K562 (cell line): ENCODE measurements around the gene HOXA1. TPM values are rescaled to one million over a fixed set of nuclear protein-coding genes. Genes with fewer than 3 reads are reported as not detected.

ENCODE experiments used
- ATAC-seq: fragments of 200-7000 bp; cut with Tn5 transposase; 3 replicates; pipeline ENCODE4 v1.9.1; 2020; ENCODE audit warnings: moderate library complexity
- BruUV-seq: library from RNA; stranded (reverse); fragments of 400-500 nt; replicated peaks from 2 replicates; lab custom pipeline; 2021; lab: Mats Ljungman, UMichigan
- CTCF ChIA-PET: fragments of 300-600 bp; formaldehyde crosslinking; extraction: SDS; loops from one replicate; lab custom pipeline; 2021; ENCODE audit warnings: low intra/inter-chr PET ratio; lab: Yijun Ruan, JAX
- POLR2A ChIA-PET: fragments of 300-600, 350-650 bp; sonication (Branson Sonifier 250); formaldehyde crosslinking; extraction: SDS; loops from one replicate; lab custom pipeline; 2021; ENCODE audit warnings: antibody characterized with exemption, inconsistent platforms; lab: Yijun Ruan, JAX
- DNase-seq, 4 experiments: peaks; one replicate each; pipeline versions ENCODE4 v3.0.0 to v3.0.0-alpha.2; 2011 to 2018; ENCODE audit warnings: low spot score in 3 of 4, mixed read lengths in 3 of 4; ENCODE audit errors: extremely low read depth in 1 of 4
- FAIRE-seq: peaks from 2 replicates; lab custom pipeline; 2011; peaks lifted over from hg19 to GRCh38; lab: Jason Lieb, UNC
- H2AFZ ChIP-seq: 2 replicates; pipeline ENCODE4 v1.6.0; 2011; ENCODE audit warnings: low read depth, low read length, control low read depth, inconsistent platforms
- H3K27ac ChIP-seq: fragments of 200-600 bp; 3 replicates; pipeline ENCODE4 v1.8.0; 2011; ENCODE audit warnings: low read depth, mild to moderate bottlenecking, control low read depth, inconsistent platforms, low read length, moderate library complexity, mixed read lengths; ENCODE audit errors: extremely low read depth
- H3K27me3 ChIP-seq, 2 experiments: fragments of 300-600 bp in 1 of 2; 2 replicates in 1 of 2; 3 replicates in 1 of 2; pipeline versions ENCODE4 v1.6.0 to v1.8.0; 2011; ENCODE audit warnings: inconsistent platforms in 2 of 2, low read length in 2 of 2, mild to moderate bottlenecking in 1 of 2, mixed read lengths in 1 of 2, moderate library complexity in 1 of 2; ENCODE audit not compliant: control insufficient read depth in 2 of 2, insufficient read depth in 2 of 2
- H3K36me3 ChIP-seq: fragments of 300-600 bp; 3 replicates; pipeline ENCODE4 v1.8.0; 2011; ENCODE audit warnings: mild to moderate bottlenecking, low read length, inconsistent platforms; ENCODE audit not compliant: control insufficient read depth, insufficient read depth
- H3K4me1 ChIP-seq, 2 experiments: fragments of 200-600 bp in 1 of 2; replicated peaks in 1 of 2; 2 replicates in 1 of 2; 3 replicates in 1 of 2; pipeline versions ENCODE4 v1.5.1 to v1.8.0; 2011; ENCODE audit warnings: inconsistent platforms in 2 of 2, low read length in 2 of 2, mild to moderate bottlenecking in 1 of 2, mixed read lengths in 1 of 2, moderate library complexity in 1 of 2; ENCODE audit not compliant: control insufficient read depth in 2 of 2, insufficient read depth in 2 of 2
- H3K4me2 ChIP-seq: 2 replicates; pipeline ENCODE4 v1.6.1; 2011; ENCODE audit warnings: low read length, control low read depth, inconsistent platforms, mixed read lengths; ENCODE audit not compliant: insufficient read depth
- H3K4me3 ChIP-seq: fragments of 200-600 bp; sonication (generic), shearing (Covaris generic); 2 replicates; pipeline ENCODE4 v1.5.1; 2016; ENCODE audit warnings: control low read depth, inconsistent platforms
- H3K79me2 ChIP-seq: fragments of 200-600 bp; 3 replicates; pipeline ENCODE4 v1.8.0; 2011; ENCODE audit warnings: low read length, inconsistent platforms; ENCODE audit not compliant: control insufficient read depth, insufficient read depth
- H3K9ac ChIP-seq, 2 experiments: 2 replicates each; pipeline versions ENCODE4 v1.6.0 to v1.6.1; 2011; ENCODE audit warnings: low read depth in 2 of 2, low read length in 2 of 2, control low read depth in 1 of 2, inconsistent platforms in 1 of 2, mild to moderate bottlenecking in 1 of 2, mixed read lengths in 1 of 2; ENCODE audit not compliant: insufficient read depth in 1 of 2
- H3K9me1 ChIP-seq: one replicate; pipeline ENCODE4 v1.6.0; 2011; ENCODE audit warnings: inconsistent platforms, mild to moderate bottlenecking, low read length, moderate library complexity; ENCODE audit not compliant: control insufficient read depth, insufficient read depth
- H3K9me3 ChIP-seq: replicated peaks from 2 replicates; pipeline ENCODE4 v1.5.1; 2011; ENCODE audit warnings: low read depth, low read length, inconsistent platforms; ENCODE audit not compliant: control insufficient read depth, insufficient read depth
- H4K20me1 ChIP-seq: replicated peaks from 2 replicates; pipeline ENCODE4 v1.6.1; 2011; ENCODE audit warnings: low read length, inconsistent platforms, mixed read lengths; ENCODE audit not compliant: control insufficient read depth, insufficient read depth
- ATF4 ChIP-seq: fragments of 450-650 bp; formaldehyde crosslinking; IDR thresholded peaks from 2 replicates; pipeline ENCODE4 v1.4.0; 2022; ENCODE audit warnings: mild to moderate bottlenecking, moderate library complexity
- CBX3 ChIP-seq, 2 experiments: IDR thresholded peaks; 1 replicate in 1 of 2; 2 replicates in 1 of 2; pipeline ENCODE4 v1.6.1; 2012; ENCODE audit warnings: inconsistent platforms in 2 of 2, low read length in 2 of 2, borderline replicate concordance in 1 of 2, control low read depth in 1 of 2
- MEF2D ChIP-seq: conservative IDR thresholded peaks from 2 replicates; pipeline ENCODE4 v1.6.1; 2016; ENCODE audit warnings: low read depth, missing genetic modification characterization, missing compliant biosample characterization
- NCOR1 ChIP-seq: fragments of 450-650 bp; IDR thresholded peaks from 2 replicates; pipeline ENCODE4 v1.6.1; 2016; ENCODE audit warnings: mild to moderate bottlenecking, moderate library complexity
- NONO ChIP-seq, 2 experiments: fragments of 200-400 bp in 1 of 2; fragments of 450-650 bp in 1 of 2; formaldehyde crosslinking in 1 of 2; IDR thresholded peaks; 2 replicates each; pipeline ENCODE4 v1.6.1; 2017; ENCODE audit warnings: low read depth in 2 of 2, mild to moderate bottlenecking in 2 of 2, moderate library complexity in 2 of 2, low read length in 1 of 2
- TAL1 ChIP-seq: fragments of 450-650 bp; IDR thresholded peaks from 2 replicates; pipeline ENCODE4 v1.6.1; 2016; ENCODE audit warnings: mild to moderate bottlenecking
- WHSC1 ChIP-seq: IDR thresholded peaks from one replicate; pipeline ENCODE4 v1.6.1; 2012; ENCODE audit warnings: low read length, control low read depth, inconsistent platforms
- ZSCAN29 ChIP-seq: fragments of 450-650 bp; IDR thresholded peaks from 2 replicates; pipeline ENCODE4 v1.6.1; 2017
- WGBS: fragments of 100-300 bp; shearing (Covaris generic); methylation state at CpG from one replicate; pipeline ENCODE4 v1.1.6; 2016; ENCODE audit warnings: low coverage, mixed read lengths; ENCODE audit not compliant: insufficient coverage; ENCODE audit errors: missing lambda C conversion rate; 5-methylcytosine and 5-hydroxymethylcytosine counted together
- in situ Hi-C: fragments of 300-500 bp; cut with MboI; formaldehyde crosslinking; loops from 4 replicates; pipeline ENCODE4 v1.15.0; 2018; ENCODE audit warnings: inconsistent platforms, mixed read lengths
- intact Hi-C: fragments of 100-400 bp; cut with micrococcal nuclease; formaldehyde crosslinking; loops from 2 replicates; pipeline ENCODE4 v1.14.2; 2022
- polyA plus RNA-seq, 8 experiments: library from polyadenylated mRNA; depleted of rRNA in 4 of 8; stranded (reverse) in 5 of 8; unstranded in 3 of 8; fragments of >200 nt; fragmentation: Nextera tagmentation in 2 of 8; fragmentation: Illumina TruSeq in 1 of 8; extraction: Ambion mirVana in 2 of 8; extraction: Trizol in 1 of 8; gene quantifications; 2 replicates each; pipeline versions ENCODE4 v1.2.1 to v1.2.3, GENCODE V29; 2011 to 2014; ENCODE audit warnings: inconsistent platforms in 1 of 8, missing spikeins in 1 of 8
- total RNA-seq, 7 experiments: library from RNA; depleted of rRNA in 6 of 7; stranded (reverse); fragments of >200 nt in 6 of 7; fragmentation: Illumina TruSeq in 2 of 7; extraction: Trizol in 2 of 7; gene quantifications; 2 replicates each; pipeline versions ENCODE4 v1.2.1 to v1.2.3, GENCODE V29; 2011 to 2021; ENCODE audit warnings: low replicate concordance in 1 of 7
- TF ChIP-seq, protein P1 (sequence below): fragments of 450-650 bp; IDR thresholded peaks from 2 replicates; pipeline ENCODE4 v1.7.1; 2018; ENCODE audit warnings: mild to moderate bottlenecking, low read depth; ENCODE audit not compliant: partially characterized antibody
- TF ChIP-seq, protein P2 (sequence below): fragments of 200-800 bp; sonication (Bioruptor generic); IDR thresholded peaks from 2 replicates; pipeline ENCODE4 v1.6.1; 2017; ENCODE audit warnings: missing genetic modification characterization, missing compliant biosample characterization
- TF ChIP-seq, protein P3 (sequence below): fragments of 250-450 bp; sonication (Bioruptor Pico); IDR thresholded peaks from 2 replicates; pipeline ENCODE4 v1.4.0; 2020

HOXA1 gene
- total and polyA plus RNA-seq, 9 of the 15 experiments (the other 6 are each of a cell fraction or from before 2014, with no cell fraction given): 0.03 to 0.63 (median 0.09) TPM; not detected in 4

DNA sequence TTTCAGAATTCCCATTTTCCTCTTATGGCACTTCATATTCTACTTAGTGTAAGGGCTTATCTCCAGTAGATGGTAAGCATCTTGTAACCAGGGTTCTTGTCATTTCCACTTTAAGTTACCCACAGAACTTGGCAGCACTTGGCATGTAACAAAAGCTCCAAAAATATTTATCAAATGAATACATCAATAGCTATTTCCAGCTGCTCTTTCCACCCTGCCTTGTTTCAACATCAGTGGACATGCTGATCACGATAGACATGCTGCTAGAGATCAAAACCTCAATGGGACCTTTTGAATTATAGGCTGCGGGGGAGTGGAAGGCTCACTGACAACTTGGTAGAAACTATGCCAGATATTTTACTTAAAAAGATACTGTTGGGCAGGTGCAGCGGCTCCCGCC is 32.9 kb downstream of the HOXA1 start (continued):
- TF ChIP-seq, protein P1, sequence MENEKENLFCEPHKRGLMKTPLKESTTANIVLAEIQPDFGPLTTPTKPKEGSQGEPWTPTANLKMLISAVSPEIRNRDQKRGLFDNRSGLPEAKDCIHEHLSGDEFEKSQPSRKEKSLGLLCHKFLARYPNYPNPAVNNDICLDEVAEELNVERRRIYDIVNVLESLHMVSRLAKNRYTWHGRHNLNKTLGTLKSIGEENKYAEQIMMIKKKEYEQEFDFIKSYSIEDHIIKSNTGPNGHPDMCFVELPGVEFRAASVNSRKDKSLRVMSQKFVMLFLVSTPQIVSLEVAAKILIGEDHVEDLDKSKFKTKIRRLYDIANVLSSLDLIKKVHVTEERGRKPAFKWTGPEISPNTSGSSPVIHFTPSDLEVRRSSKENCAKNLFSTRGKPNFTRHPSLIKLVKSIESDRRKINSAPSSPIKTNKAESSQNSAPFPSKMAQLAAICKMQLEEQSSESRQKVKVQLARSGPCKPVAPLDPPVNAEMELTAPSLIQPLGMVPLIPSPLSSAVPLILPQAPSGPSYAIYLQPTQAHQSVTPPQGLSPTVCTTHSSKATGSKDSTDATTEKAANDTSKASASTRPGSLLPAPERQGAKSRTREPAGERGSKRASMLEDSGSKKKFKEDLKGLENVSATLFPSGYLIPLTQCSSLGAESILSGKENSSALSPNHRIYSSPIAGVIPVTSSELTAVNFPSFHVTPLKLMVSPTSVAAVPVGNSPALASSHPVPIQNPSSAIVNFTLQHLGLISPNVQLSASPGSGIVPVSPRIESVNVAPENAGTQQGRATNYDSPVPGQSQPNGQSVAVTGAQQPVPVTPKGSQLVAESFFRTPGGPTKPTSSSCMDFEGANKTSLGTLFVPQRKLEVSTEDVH: no peak
- no peak for TF ChIP-seq NCOR1
- TF ChIP-seq, protein P2, sequence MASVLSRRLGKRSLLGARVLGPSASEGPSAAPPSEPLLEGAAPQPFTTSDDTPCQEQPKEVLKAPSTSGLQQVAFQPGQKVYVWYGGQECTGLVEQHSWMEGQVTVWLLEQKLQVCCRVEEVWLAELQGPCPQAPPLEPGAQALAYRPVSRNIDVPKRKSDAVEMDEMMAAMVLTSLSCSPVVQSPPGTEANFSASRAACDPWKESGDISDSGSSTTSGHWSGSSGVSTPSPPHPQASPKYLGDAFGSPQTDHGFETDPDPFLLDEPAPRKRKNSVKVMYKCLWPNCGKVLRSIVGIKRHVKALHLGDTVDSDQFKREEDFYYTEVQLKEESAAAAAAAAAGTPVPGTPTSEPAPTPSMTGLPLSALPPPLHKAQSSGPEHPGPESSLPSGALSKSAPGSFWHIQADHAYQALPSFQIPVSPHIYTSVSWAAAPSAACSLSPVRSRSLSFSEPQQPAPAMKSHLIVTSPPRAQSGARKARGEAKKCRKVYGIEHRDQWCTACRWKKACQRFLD: no peak

- intact Hi-C loops (no loop called here), in situ Hi-C loops (no loop called here)
- POLR2A ChIA-PET: no interaction called here
- H3K9me1 ChIP-seq: no peaks in the 10 kb centered on the region
- no peak for DNase-seq
- no peaks in the 10 kb centered on the region for H3K36me3 ChIP-seq
- BruUV-seq: no TSS peak
- no peak overlapping the region for H2AFZ ChIP-seq
- H4K20me1 ChIP-seq: no peaks in the 10 kb centered on the region
- no peak overlapping the region for H3K4me3 ChIP-seq
- no peak overlapping the region for H3K4me2 ChIP-seq
- ATAC-seq: no peak
- no peak overlapping the region for H3K27ac ChIP-seq
- no peaks in the 10 kb centered on the region for H3K9me3 ChIP-seq
- H3K9ac ChIP-seq: no peak overlapping the region
- H3K4me1 ChIP-seq: no peaks in the 10 kb centered on the region
- CTCF ChIA-PET: no interaction called here
- 0% methylated on average over 3 of the region's 3 CpGs for WGBS
- H3K79me2 ChIP-seq: no peaks in the 10 kb centered on the region
- H3K27me3 ChIP-seq: peaks cover 0 to 5% of the 10 kb centered on the region in 2 experiments; a peak in 2 of 5 replicates
- no peak for FAIRE-seq
- no peak for TF ChIP-seq CBX3 (IDR thresholded peaks at IDR 0.05; ENCODE audit: borderline replicate concordance in 1 of 2, low read length in 2 of 2)
- no peak for TF ChIP-seq ZSCAN29
- TF ChIP-seq ATF4 (CRISPR knock-in tag): no peak
- no peak for TF ChIP-seq TAL1
- TF ChIP-seq, protein P3, sequence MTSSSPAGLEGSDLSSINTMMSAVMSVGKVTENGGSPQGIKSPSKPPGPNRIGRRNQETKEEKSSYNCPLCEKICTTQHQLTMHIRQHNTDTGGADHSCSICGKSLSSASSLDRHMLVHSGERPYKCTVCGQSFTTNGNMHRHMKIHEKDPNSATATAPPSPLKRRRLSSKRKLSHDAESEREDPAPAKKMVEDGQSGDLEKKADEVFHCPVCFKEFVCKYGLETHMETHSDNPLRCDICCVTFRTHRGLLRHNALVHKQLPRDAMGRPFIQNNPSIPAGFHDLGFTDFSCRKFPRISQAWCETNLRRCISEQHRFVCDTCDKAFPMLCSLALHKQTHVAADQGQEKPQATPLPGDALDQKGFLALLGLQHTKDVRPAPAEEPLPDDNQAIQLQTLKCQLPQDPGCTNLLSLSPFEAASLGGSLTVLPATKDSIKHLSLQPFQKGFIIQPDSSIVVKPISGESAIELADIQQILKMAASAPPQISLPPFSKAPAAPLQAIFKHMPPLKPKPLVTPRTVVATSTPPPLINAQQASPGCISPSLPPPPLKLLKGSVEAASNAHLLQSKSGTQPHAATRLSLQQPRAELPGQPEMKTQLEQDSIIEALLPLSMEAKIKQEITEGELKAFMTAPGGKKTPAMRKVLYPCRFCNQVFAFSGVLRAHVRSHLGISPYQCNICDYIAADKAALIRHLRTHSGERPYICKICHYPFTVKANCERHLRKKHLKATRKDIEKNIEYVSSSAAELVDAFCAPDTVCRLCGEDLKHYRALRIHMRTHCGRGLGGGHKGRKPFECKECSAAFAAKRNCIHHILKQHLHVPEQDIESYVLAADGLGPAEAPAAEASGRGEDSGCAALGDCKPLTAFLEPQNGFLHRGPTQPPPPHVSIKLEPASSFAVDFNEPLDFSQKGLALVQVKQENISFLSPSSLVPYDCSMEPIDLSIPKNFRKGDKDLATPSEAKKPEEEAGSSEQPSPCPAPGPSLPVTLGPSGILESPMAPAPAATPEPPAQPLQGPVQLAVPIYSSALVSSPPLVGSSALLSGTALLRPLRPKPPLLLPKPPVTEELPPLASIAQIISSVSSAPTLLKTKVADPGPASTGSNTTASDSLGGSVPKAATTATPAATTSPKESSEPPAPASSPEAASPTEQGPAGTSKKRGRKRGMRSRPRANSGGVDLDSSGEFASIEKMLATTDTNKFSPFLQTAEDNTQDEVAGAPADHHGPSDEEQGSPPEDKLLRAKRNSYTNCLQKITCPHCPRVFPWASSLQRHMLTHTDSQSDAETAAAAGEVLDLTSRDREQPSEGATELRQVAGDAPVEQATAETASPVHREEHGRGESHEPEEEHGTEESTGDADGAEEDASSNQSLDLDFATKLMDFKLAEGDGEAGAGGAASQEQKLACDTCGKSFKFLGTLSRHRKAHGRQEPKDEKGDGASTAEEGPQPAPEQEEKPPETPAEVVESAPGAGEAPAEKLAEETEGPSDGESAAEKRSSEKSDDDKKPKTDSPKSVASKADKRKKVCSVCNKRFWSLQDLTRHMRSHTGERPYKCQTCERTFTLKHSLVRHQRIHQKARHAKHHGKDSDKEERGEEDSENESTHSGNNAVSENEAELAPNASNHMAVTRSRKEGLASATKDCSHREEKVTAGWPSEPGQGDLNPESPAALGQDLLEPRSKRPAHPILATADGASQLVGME (CRISPR knock-in tag): no peak
- TF ChIP-seq MEF2D (tag): no peak
- no peak for TF ChIP-seq NONO (IDR thresholded peaks at IDR 0.05; ENCODE audit: low read depth in 2 of 2, low read length in 1 of 2)
- TF ChIP-seq WHSC1: no peak
Measured at GRCh38 chr7:27053153-27053552, 42.6 kb downstream of the HOXA1 start.
